Mesangial cell (primary cell): ENCODE results near the gene HOXC5. TPM values are rescaled to one million over a fixed set of nuclear protein-coding genes. Genes with fewer than 3 reads are reported as not detected.

Experiments used
- total RNA-seq: library from RNA; depleted of rRNA; stranded (reverse); fragments of >200 nt; gene quantifications from 2 replicates; pipeline ENCODE4 v1.2.3, GENCODE V29; 2015

The HOXC5 gene
- 0.76 and 2.0 TPM in 2 replicates for total RNA-seq

GRCh38 chr12:54032627-54033100 lies at the start of gene HOXC5:
Gene HOXC5, plus strand, starts transcription at chr12:54033050. Its CDS starts 73 bp downstream, at chr12:54033123.

GRCh38 chr12:53984901-53985691 lies 47.8 kb upstream of the HOXC5 start, which contains the start of gene HOXC10:
Gene HOXC10, plus strand, starts transcription at chr12:53985146. Its CDS starts 114 bp downstream, at chr12:53985260.

GRCh38 chr12:54000116-54001114 lies 32.4 kb upstream of the HOXC5 start, which contains the start of gene HOXC9:
Gene HOXC9, plus strand, starts transcription at chr12:54000161. Its CDS starts 28 bp downstream, at chr12:54000189.

GRCh38 chr12:54028314-54029201 lies 4.3 kb upstream of the HOXC5 start, which contains the start of gene HOXC6:
Gene HOXC6, plus strand, starts transcription at chr12:54028440. Its CDS starts 82 bp downstream, at chr12:54028522.

GRCh38 chr12:54053751-54054741 lies 21.2 kb downstream of the HOXC5 start, which contains the start of gene HOXC4:
Gene HOXC4, plus strand, starts transcription at chr12:54053835. Its CDS starts 88 bp downstream, at chr12:54053923.

Other genes starting within 250 kb of the HOXC5 start
- gene HOXC13, start 94.2 kb upstream of the HOXC5 start, total RNA-seq, result not detected in 2 replicates
- not detected in 2 replicates for gene HOXC12, start 78.1 kb upstream of the HOXC5 start, total RNA-seq
- 1.3 and 1.8 TPM in 2 replicates for gene HOXC11, start 59.9 kb upstream of the HOXC5 start, total RNA-seq
- 0.49 and 1.9 TPM in 2 replicates for gene HOTAIR, start 58.1 kb upstream of the HOXC5 start, total RNA-seq
- gene HOXC10, start 47.9 kb upstream of the HOXC5 start, total RNA-seq, result 10.3 and 17.9 TPM in 2 replicates
- gene HOXC9, start 32.9 kb upstream of the HOXC5 start, total RNA-seq, result 12.1 and 21.0 TPM in 2 replicates
- 2.0 and 2.5 TPM in 2 replicates for gene HOXC8, start 24.1 kb upstream of the HOXC5 start, total RNA-seq
- 2.6 and 3.9 TPM in 2 replicates for gene HOXC6, start 4.6 kb upstream of the HOXC5 start, total RNA-seq
- 2.3 and 2.8 TPM in 2 replicates for gene HOXC4, start 20.8 kb downstream of the HOXC5 start, total RNA-seq
- gene SMUG1, start 155.9 kb downstream of the HOXC5 start, total RNA-seq, result 31.6 and 45.0 TPM in 2 replicates
- 44.6 and 73.7 TPM in 2 replicates for gene CBX5, start 247.1 kb downstream of the HOXC5 start, total RNA-seq
- gene HNRNPA1, start 247.7 kb downstream of the HOXC5 start, total RNA-seq, result 330 and 435 TPM in 2 replicates